Measurements from ENCODE around the gene KCNMA1.

DNA sequence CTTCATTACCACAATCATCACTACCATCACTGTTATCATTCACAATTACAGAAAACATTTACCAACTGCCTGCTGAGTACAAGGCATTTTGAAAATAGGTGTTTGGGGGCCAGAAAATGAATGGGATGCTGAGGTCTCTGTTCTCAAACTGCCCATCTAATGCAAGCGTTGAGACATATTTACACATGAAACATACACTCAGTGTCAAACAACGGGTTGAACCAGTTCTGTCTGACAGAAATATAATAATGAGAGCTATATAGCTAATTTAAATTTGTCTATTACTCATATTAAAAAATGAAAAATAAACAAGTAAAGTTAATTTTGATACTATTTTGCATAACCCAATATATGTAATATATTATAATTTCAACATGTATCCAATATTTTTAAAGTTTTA, 303.1 kb downstream of the KCNMA1 start:
- TF ChIP-seq, protein P1, sequence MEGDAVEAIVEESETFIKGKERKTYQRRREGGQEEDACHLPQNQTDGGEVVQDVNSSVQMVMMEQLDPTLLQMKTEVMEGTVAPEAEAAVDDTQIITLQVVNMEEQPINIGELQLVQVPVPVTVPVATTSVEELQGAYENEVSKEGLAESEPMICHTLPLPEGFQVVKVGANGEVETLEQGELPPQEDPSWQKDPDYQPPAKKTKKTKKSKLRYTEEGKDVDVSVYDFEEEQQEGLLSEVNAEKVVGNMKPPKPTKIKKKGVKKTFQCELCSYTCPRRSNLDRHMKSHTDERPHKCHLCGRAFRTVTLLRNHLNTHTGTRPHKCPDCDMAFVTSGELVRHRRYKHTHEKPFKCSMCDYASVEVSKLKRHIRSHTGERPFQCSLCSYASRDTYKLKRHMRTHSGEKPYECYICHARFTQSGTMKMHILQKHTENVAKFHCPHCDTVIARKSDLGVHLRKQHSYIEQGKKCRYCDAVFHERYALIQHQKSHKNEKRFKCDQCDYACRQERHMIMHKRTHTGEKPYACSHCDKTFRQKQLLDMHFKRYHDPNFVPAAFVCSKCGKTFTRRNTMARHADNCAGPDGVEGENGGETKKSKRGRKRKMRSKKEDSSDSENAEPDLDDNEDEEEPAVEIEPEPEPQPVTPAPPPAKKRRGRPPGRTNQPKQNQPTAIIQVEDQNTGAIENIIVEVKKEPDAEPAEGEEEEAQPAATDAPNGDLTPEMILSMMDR (IDR thresholded peaks at IDR 0.05), result no peak
- no peak for TF ChIP-seq ZFX (IDR thresholded peaks at IDR 0.05; ENCODE audit: borderline replicate concordance)

Data from 22Rv1 (cell line).